DOHH2 (cell line): ENCODE results near the gene ELP4.

ENCODE experiments used
- H3F3A ChIP-seq: fragments of 200-600 bp; sonication (generic), shearing (Covaris generic); 2 replicates; pipeline ENCODE4 v1.6.0; 2016; ENCODE audit warnings: antibody characterized with exemption, mild to moderate bottlenecking; ENCODE audit not compliant: control insufficient read depth, insufficient read depth
- H3K27ac ChIP-seq: fragments of 200-600 bp; sonication (generic); 2 replicates; pipeline ENCODE4 v1.5.1; 2014; ENCODE audit warnings: low read depth, mild to moderate bottlenecking, low read length, moderate library complexity
- H3K27me3 ChIP-seq: fragments of 200-600 bp; sonication (generic); 2 replicates; pipeline ENCODE4 v1.6.1; 2014; ENCODE audit warnings: mild to moderate bottlenecking, low read length, mixed read lengths; ENCODE audit not compliant: control insufficient read depth
- H3K36me3 ChIP-seq: fragments of 200-600 bp; sonication (generic); 2 replicates; pipeline ENCODE4 v1.6.1; 2014; ENCODE audit warnings: mild to moderate bottlenecking, low read length, moderate library complexity, mixed read lengths; ENCODE audit not compliant: control insufficient read depth
- H3K4me1 ChIP-seq: fragments of 200-600 bp; sonication (generic); 2 replicates; pipeline ENCODE4 v1.6.1; 2014; ENCODE audit warnings: mild to moderate bottlenecking, low read length, mixed read lengths; ENCODE audit not compliant: control insufficient read depth
- H3K4me2 ChIP-seq: fragments of 200-600 bp; sonication (generic); 2 replicates; pipeline ENCODE4 v1.6.0; 2014; ENCODE audit warnings: mild to moderate bottlenecking, low read length, moderate library complexity
- H3K4me3 ChIP-seq: fragments of 200-600 bp; sonication (generic); 2 replicates; pipeline ENCODE4 v1.5.1; 2014; ENCODE audit warnings: mild to moderate bottlenecking, low read length, mixed read lengths
- H3K79me2 ChIP-seq: fragments of 200-600 bp; sonication (generic); 2 replicates; pipeline ENCODE4 v1.6.1; 2014; ENCODE audit warnings: mild to moderate bottlenecking, low read length, mixed read lengths; ENCODE audit not compliant: control insufficient read depth
- H3K9me2 ChIP-seq: fragments of 200-600 bp; sonication (generic); replicated peaks from 2 replicates; pipeline ENCODE4 v1.6.1; 2014; ENCODE audit warnings: mild to moderate bottlenecking, low read length, mixed read lengths; ENCODE audit not compliant: control insufficient read depth
- H3K9me3 ChIP-seq: fragments of 200-600 bp; sonication (generic); 2 replicates; pipeline ENCODE4 v1.6.1; 2014; ENCODE audit warnings: antibody characterized with exemption, low read length, mixed read lengths; ENCODE audit not compliant: control insufficient read depth, insufficient read depth
- H4K20me1 ChIP-seq: fragments of 200-600 bp; sonication (generic); 2 replicates; pipeline ENCODE4 v1.6.0; 2014; ENCODE audit warnings: low read depth, mild to moderate bottlenecking, antibody characterized with exemption, low read length, moderate library complexity; ENCODE audit not compliant: control insufficient read depth, insufficient read depth
- EZH2phosphoT487 ChIP-seq: fragments of 200-600 bp; sonication (generic); IDR thresholded peaks from 2 replicates; pipeline ENCODE4 v1.6.1; 2017; ENCODE audit warnings: borderline replicate concordance, mild to moderate bottlenecking, antibody characterized with exemption, low read length, moderate library complexity, mixed read lengths
- TF ChIP-seq, protein P1 (sequence below): fragments of 200-600 bp; sonication (generic); IDR thresholded peaks from one replicate; pipeline ENCODE4 v1.5.1; 2014; ENCODE audit warnings: antibody characterized with exemption, mild to moderate bottlenecking, low read depth, low read length; ENCODE audit not compliant: poor library complexity, severe bottlenecking

The ELP4 gene

DNA sequence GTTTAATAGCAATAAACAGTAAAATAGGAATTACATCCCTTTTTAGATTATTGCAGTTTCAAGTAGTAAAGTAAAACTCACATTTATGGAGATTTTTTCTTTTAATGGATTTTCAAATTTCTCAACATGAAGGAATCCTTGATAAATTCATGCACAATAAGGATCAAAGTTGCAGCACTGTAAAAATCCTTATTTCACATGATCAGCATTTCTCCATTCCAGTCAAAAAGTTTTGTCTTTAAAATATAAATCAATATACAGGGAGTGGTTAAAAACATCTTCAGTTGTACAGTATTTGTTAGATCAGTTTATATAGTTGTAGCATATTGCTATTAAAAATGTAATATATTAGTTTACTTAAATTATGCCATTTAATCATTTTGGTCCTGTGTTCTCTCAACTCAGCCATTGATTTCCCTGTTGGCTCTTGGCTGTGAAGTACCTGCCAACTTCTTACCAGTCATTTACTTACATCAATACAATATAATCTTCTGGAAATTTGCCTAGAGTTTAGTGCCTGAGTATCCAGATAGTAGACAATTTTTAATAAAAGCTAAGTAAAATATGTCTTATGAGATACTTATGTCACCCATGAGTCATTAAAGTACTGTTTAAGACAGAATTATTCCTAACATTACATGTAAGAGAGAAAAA, 12.1 kb downstream of the ELP4 start:
- no peaks in the 10 kb centered on the region for H3K4me1 ChIP-seq
- no peak overlapping the region for H3K4me2 ChIP-seq
- H4K20me1 ChIP-seq = no peaks in the 10 kb centered on the region
- H3K9me2 ChIP-seq = no peaks in the 10 kb centered on the region
- no peaks in the 10 kb centered on the region for H3K27me3 ChIP-seq
- H3F3A ChIP-seq = no peaks in the 10 kb centered on the region; the same call in 1 of the 2 replicates
- H3K27ac ChIP-seq = no peak overlapping the region
- no peak overlapping the region for H3K4me3 ChIP-seq
- TF ChIP-seq EZH2phosphoT487 = no peak
- TF ChIP-seq, protein P1, sequence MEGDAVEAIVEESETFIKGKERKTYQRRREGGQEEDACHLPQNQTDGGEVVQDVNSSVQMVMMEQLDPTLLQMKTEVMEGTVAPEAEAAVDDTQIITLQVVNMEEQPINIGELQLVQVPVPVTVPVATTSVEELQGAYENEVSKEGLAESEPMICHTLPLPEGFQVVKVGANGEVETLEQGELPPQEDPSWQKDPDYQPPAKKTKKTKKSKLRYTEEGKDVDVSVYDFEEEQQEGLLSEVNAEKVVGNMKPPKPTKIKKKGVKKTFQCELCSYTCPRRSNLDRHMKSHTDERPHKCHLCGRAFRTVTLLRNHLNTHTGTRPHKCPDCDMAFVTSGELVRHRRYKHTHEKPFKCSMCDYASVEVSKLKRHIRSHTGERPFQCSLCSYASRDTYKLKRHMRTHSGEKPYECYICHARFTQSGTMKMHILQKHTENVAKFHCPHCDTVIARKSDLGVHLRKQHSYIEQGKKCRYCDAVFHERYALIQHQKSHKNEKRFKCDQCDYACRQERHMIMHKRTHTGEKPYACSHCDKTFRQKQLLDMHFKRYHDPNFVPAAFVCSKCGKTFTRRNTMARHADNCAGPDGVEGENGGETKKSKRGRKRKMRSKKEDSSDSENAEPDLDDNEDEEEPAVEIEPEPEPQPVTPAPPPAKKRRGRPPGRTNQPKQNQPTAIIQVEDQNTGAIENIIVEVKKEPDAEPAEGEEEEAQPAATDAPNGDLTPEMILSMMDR = no peak
- H3K9me3 ChIP-seq = no peaks in the 10 kb centered on the region
- H3K36me3 ChIP-seq = no peaks in the 10 kb centered on the region
- H3K79me2 ChIP-seq = no peaks in the 10 kb centered on the region

- Histone ChIP-seq H3K27me3 (no peaks in the 10 kb centered on the region), H3K79me2 (no peaks in the 10 kb centered on the region), H3K27ac (no peak overlapping the region), H3K4me3 (no peak overlapping the region), H3K36me3 (no peaks in the 10 kb centered on the region), H3K4me1 (no peaks in the 10 kb centered on the region), H3K9me3 (no peaks in the 10 kb centered on the region), H3F3A (no peaks in the 10 kb centered on the region), H4K20me1 (no peaks in the 10 kb centered on the region), H3K9me2 (no peaks in the 10 kb centered on the region), H3K4me2 (no peak overlapping the region)
- TF ChIP-seq EZH2phosphoT487 = no peak
Measured at GRCh38 chr11:31529189-31529588, 19.6 kb downstream of the ELP4 start.

DNA sequence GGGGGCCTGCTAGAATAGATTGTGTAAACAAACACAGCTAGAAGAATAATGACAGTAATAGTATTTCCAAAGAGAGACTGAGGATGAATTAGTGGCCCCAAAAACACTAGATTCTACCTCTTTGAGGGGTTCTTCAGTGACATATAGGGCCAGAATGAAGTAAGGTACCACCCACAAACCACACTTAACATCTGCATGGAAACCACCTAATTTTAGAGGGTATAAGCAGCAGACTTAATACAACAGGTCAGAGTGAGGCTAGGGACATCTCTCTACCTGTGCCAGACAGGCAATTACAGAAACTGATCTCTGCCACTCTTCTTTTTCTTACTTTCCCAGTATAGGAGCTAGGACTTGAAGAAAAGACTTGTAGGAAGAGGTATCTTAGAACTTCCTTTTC, 20.1 kb downstream of the ELP4 start:
- Histone ChIP-seq H3K27ac (no peak overlapping the region), H3K79me2 (no peaks in the 10 kb centered on the region), H4K20me1 (no peaks in the 10 kb centered on the region), H3K4me1 (no peaks in the 10 kb centered on the region), H3K9me2 (no peaks in the 10 kb centered on the region), H3K27me3 (no peaks in the 10 kb centered on the region), H3K36me3 (no peaks in the 10 kb centered on the region), H3F3A (no peaks in the 10 kb centered on the region), H3K4me3 (no peak overlapping the region), H3K9me3 (no peaks in the 10 kb centered on the region), H3K4me2 (no peak overlapping the region)
- TF ChIP-seq EZH2phosphoT487 = no peak
- TF ChIP-seq, protein P1 = no peak

- Histone ChIP-seq H3K4me2 (no peak overlapping the region), H4K20me1 (no peaks in the 10 kb centered on the region), H3K9me3 (no peaks in the 10 kb centered on the region), H3K27ac (no peak overlapping the region), H3K4me3 (no peak overlapping the region), H3K9me2 (no peaks in the 10 kb centered on the region), H3F3A (no peaks in the 10 kb centered on the region), H3K4me1 (no peaks in the 10 kb centered on the region), H3K36me3 (no peaks in the 10 kb centered on the region), H3K27me3 (no peaks in the 10 kb centered on the region), H3K79me2 (no peaks in the 10 kb centered on the region)
- TF ChIP-seq EZH2phosphoT487 = no peak
- TF ChIP-seq, protein P1 = no peak
Measured at GRCh38 chr11:31531293-31531692, 21.7 kb downstream of the ELP4 start.
